HepG2 (cell line): ENCODE data around the gene GUK1. TPM values are rescaled to one million over a fixed set of nuclear protein-coding genes. Genes with fewer than 3 reads are reported as not detected.
A peak's percentile ranks its signal among the peaks of the same experiment; 100 is the strongest.

Source experiments
- AHDC1 ChIP-seq: sonication (generic); formaldehyde crosslinking; IDR thresholded peaks from 2 replicates; pipeline ENCODE4 v1.5.1; 2020; ENCODE audit warnings: mild to moderate bottlenecking, missing genetic modification reagents, borderline replicate concordance
- CEBPB ChIP-seq: IDR thresholded peaks from 2 replicates; pipeline ENCODE4 v1.6.1; 2011; ENCODE audit warnings: low read depth, low read length, improper control_type of control experiment, borderline replicate concordance
- JDP2 ChIP-seq: sonication (generic); formaldehyde crosslinking; IDR thresholded peaks from 2 replicates; pipeline ENCODE4 v1.8.1; 2022; ENCODE audit warnings: missing genetic modification reagents, borderline replicate concordance
- MLXIP ChIP-seq: sonication (generic); formaldehyde crosslinking; IDR thresholded peaks from 2 replicates; pipeline ENCODE4 v1.9.0; 2021; ENCODE audit warnings: missing genetic modification reagents, borderline replicate concordance
- NRL ChIP-seq: sonication (generic); formaldehyde crosslinking; IDR thresholded peaks from 2 replicates; pipeline ENCODE4 v1.5.0; 2020; ENCODE audit warnings: missing genetic modification reagents, mild to moderate bottlenecking, moderate library complexity, borderline replicate concordance
- RAD21 ChIP-seq: fragments of 450-650 bp; formaldehyde crosslinking; IDR thresholded peaks from 2 replicates; pipeline ENCODE4 v1.5.0; 2020; ENCODE audit warnings: mild to moderate bottlenecking
- RBM39 ChIP-seq: fragments of 200-400 bp; formaldehyde crosslinking; IDR thresholded peaks from one replicate; pipeline ENCODE4 v1.6.1; 2018; ENCODE audit warnings: antibody characterized with exemption, mild to moderate bottlenecking, low read depth, low read length; ENCODE audit not compliant: poor library complexity, severe bottlenecking
- ZC3H13 ChIP-seq: sonication (generic); formaldehyde crosslinking; IDR thresholded peaks from 2 replicates; pipeline ENCODE4 v1.8.1; 2023; ENCODE audit warnings: mild to moderate bottlenecking, missing genetic modification reagents, moderate library complexity
- ZEB1 ChIP-seq: IDR thresholded peaks from 2 replicates; pipeline ENCODE4 v1.6.1; 2012; ENCODE audit warnings: mild to moderate bottlenecking, low read depth, inconsistent platforms; ENCODE audit not compliant: insufficient replicate concordance
- ZNF569 ChIP-seq: sonication (generic); formaldehyde crosslinking; IDR thresholded peaks from 2 replicates; pipeline ENCODE4 v1.5.0; 2020; ENCODE audit warnings: mild to moderate bottlenecking, missing genetic modification reagents, moderate library complexity, borderline replicate concordance
- ZNF574 ChIP-seq: sonication (generic); formaldehyde crosslinking; IDR thresholded peaks from 2 replicates; pipeline ENCODE4 v1.4.0; 2020; ENCODE audit warnings: missing genetic modification reagents
- ZNF614 ChIP-seq: IDR thresholded peaks from 2 replicates; pipeline ENCODE4 v1.6.1; 2018; ENCODE audit warnings: missing biosample characterization, missing genetic modification reagents, inconsistent platforms, borderline replicate concordance
- ZNF710 ChIP-seq: sonication (generic); formaldehyde crosslinking; IDR thresholded peaks from 2 replicates; pipeline ENCODE4 v1.5.0; 2020; ENCODE audit warnings: mild to moderate bottlenecking, missing genetic modification reagents, borderline replicate concordance
- polyA plus RNA-seq, 8 experiments: library from polyadenylated mRNA; depleted of rRNA in 3 of 8; stranded (reverse) in 7 of 8; unstranded in 1 of 8; fragments of >200 nt; fragmentation: Illumina TruSeq in 4 of 8; extraction: Trizol in 4 of 8; gene quantifications; 2 replicates each; pipeline versions ENCODE4 v1.2.1 to v1.2.3, GENCODE V29; 2011 to 2016; ENCODE audit warnings: low read depth in 4 of 8, missing spikeins in 1 of 8, mixed read lengths in 1 of 8; ENCODE audit not compliant: insufficient read depth in 1 of 8
- total RNA-seq, 5 experiments: library from RNA; depleted of rRNA; stranded (reverse); fragments of >200 nt; fragmentation: Illumina TruSeq; extraction: Trizol; gene quantifications; 2 replicates each; pipeline ENCODE4 v1.2.3, GENCODE V29; 2016; ENCODE audit warnings: low read depth in 1 of 5

The GUK1 gene
- total and polyA plus RNA-seq, 2 of the 13 experiments (the other 11 are each of a cell fraction or from before 2014, with no cell fraction given): 116 to 154 TPM

- TF ChIP-seq MLXIP: no peak
- no peak for TF ChIP-seq RAD21 (CRISPR knock-in tag)
- peak; percentile 56 for TF ChIP-seq RBM39
- no peak for TF ChIP-seq ZNF569 (CRISPR knock-in tag)
- 0 out of 2 replicates have a peak, but pooled peaks have one; percentile 15 for TF ChIP-seq ZNF710 (CRISPR knock-in tag)
- TF ChIP-seq ZNF614: no peak
- TF ChIP-seq CEBPB: no peak
- no peak for TF ChIP-seq ZEB1
- no peak for TF ChIP-seq JDP2 (CRISPR knock-in tag)
- no peak; the same call in 1 of the 2 replicates for TF ChIP-seq ZNF574 (CRISPR knock-in tag)
- 0 out of 2 replicates have a peak, but pooled peaks have one; percentile 42 for TF ChIP-seq AHDC1
- TF ChIP-seq ZC3H13 (CRISPR knock-in tag): 0 out of 2 replicates have a peak, but pooled peaks have one; percentile 28
- peak; percentile 37; the same call in 1 of the 2 replicates for TF ChIP-seq NRL
Observed at GRCh38 chr1:228149406-228150119, 9.5 kb downstream of the GUK1 start, which contains the start of gene GJC2 (continued).
